ENCODE results near the gene CNNM4.
A peak's percentile ranks its signal among the peaks of the same experiment; 100 is the strongest.

Gene CNNM4

GRCh38 chr2:96760986-96761832, 507 bp downstream of the CNNM4 start:
- DNase-seq, result no peak

- DNase-seq, result no peak
These were observed 2.0 kb downstream of the CNNM4 start for GRCh38 chr2:96762529-96763311.

- DNase-seq, result no peak
These were observed 3.0 kb downstream of the CNNM4 start for GRCh38 chr2:96763511-96764252.

GRCh38 chr2:96764253-96764637, 3.5 kb downstream of the CNNM4 start:
- no peak for DNase-seq

GRCh38 chr2:96767135-96767871, 6.6 kb downstream of the CNNM4 start:
- no peak for DNase-seq

- DNase-seq, result no peak
These were observed 7.4 kb downstream of the CNNM4 start for GRCh38 chr2:96768083-96768561.

- DNase-seq, result no peak
These were observed 9.1 kb downstream of the CNNM4 start for GRCh38 chr2:96769814-96770213.

- no peak for DNase-seq
These were observed 9.9 kb downstream of the CNNM4 start for GRCh38 chr2:96770442-96771202.

- no peak for DNase-seq
These were observed 11.3 kb downstream of the CNNM4 start for GRCh38 chr2:96771796-96772618.

GRCh38 chr2:96772903-96773671, 12.4 kb downstream of the CNNM4 start:
- peak; percentile 36 for DNase-seq

- peak; percentile 22 for DNase-seq
These were observed 13.2 kb downstream of the CNNM4 start for GRCh38 chr2:96773922-96774321.

- no peak for DNase-seq
These were observed 14.5 kb downstream of the CNNM4 start for GRCh38 chr2:96775160-96775559.

- DNase-seq, result no peak
These were observed 22.7 kb downstream of the CNNM4 start for GRCh38 chr2:96783388-96783787.

- DNase-seq, result no peak
These were observed 26.7 kb downstream of the CNNM4 start for GRCh38 chr2:96787411-96787810.

- DNase-seq, result no peak
These were observed 27.9 kb downstream of the CNNM4 start for GRCh38 chr2:96788442-96789244.

GRCh38 chr2:96789245-96789617, 28.5 kb downstream of the CNNM4 start:
- no peak for DNase-seq

- DNase-seq, result no peak
These were observed 32.4 kb downstream of the CNNM4 start for GRCh38 chr2:96792772-96793749.

GRCh38 chr2:96795076-96795475, 34.4 kb downstream of the CNNM4 start:
- DNase-seq, result no peak
